GM21825 (cell line): ENCODE data around the gene MRPL9.
"Not testable (repeated sequence)": the region's sequence is repeated elsewhere in the genome, so short reads cannot be mapped to it uniquely, and the experiment has no call there.

Source experiments
- ATAC-seq: cut with Tn5 transposase; IDR thresholded peaks from one replicate; pipeline ENCODE4 v1.9.1; 2021; ENCODE audit warnings: mild to moderate bottlenecking, moderate library complexity; ENCODE audit not compliant: unreplicated experiment

Gene MRPL9

GRCh38 chr1:151737026-151737425 is 26.3 kb downstream of the MRPL9 start:
- no peak for ATAC-seq

GRCh38 chr1:151733995-151734394 is 29.3 kb downstream of the MRPL9 start:
- ATAC-seq: not testable (repeated sequence)

DNA sequence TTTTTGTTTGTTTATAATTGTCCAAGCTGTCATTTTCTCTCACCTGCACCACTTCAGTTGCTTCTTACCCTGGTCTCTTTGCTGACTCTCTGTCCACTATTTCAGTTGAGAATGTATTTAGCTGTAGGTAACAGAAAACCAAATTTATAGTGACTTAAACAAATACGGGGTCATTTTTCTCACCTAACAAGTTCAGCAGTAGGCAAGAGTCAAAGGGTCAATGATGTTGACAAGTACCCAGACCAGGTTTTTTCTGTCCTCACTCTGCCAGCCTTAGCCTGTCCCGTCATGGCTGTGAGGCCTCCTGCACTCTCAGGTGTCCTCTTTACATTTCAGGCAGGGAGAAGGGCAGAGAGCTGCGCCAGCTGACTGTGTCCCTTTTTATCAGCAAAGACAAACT is 30.2 kb downstream of the MRPL9 start:
- no peak for ATAC-seq

DNA sequence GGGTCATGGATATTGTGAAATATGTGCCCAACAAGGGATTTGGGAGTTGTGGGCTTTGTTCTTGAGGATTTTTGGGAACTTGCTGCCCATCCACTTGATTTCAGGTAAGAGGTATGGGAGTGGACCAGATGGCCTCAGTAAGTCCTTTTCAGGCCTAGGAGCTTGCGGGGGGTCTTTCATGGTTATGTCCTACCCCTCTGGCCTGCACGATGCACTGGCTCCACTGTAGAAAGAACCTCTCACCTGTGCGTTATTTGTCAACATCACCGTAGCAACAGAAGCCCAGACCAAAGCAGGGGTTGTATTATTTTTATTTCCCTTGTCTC is 33.4 kb downstream of the MRPL9 start:
- ATAC-seq: no peak

GRCh38 chr1:151729157-151729965 is 33.9 kb downstream of the MRPL9 start:
- no peak for ATAC-seq

DNA sequence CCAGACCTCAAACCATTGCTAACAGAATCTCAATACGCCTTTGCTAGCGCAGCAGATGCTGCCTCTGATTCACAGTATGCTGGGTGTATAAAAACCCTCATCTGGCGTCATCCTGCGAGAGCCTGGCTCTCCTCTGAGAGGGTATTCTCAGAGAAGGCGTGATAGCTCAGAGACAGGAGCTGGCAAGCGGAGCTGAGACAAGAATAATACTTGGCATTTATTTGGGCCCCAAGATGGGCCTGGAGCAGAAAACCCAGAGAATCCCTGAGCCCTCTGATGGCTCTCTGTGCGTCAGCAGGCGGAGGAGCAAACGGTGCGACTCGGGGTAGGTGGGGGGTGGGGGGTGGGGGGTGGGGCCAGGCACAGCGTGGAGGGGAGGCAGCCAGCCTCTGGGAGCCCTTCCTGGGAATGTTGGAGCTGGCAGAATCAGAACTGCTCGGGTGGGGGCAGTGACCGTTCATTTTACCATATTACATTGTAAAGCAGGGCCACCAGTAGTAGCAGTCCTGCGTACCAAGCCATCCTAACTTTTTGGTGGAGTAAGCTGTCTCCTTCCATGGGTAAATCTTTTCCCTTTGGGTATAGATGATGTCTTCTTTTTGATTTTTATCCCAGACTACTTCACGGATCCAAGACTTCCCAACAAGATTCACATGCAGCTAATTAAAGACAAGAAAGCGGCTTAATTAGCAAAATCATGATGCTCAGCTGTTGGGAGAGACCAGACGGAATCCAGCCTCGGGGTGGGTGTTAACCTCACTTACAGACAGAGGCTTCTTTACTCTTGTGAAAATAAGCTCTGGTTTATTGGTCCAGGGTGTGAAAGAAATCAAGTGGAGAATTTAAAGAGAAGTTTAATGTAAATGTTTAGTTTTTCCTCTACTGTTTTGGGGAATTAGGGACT is 34.9 kb downstream of the MRPL9 start:
- ATAC-seq: no peak

DNA sequence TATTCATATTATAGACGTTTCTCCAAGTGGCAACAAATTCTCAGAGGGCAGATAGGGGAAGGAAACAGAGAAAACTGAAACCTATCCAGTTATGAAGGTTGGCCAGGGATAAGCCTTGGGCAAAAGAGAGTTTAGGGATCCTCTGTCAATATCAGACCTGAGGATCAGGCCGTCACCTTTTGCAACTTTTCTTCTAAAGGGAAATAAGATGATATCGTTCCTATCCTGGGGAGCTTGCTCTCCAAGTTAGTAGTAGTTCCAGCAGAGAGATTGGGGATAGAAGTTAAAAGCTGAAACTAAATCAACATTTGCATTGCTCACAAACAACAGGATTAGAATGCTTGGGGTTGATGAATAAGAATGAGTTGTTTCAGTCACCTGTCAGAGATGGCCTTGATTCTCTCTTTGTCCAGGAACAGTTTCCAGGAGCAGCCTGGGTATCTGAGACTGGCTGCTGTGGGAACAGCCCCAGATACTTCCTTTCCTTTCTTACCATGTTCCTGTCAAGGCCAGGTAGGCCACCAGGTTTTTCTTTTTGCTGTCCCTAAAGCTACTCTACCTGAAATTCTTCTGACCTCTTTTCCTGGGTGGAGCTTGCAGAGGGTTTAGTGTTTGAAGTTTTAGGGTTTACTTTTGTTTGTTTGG is 39.4 kb downstream of the MRPL9 start:
- ATAC-seq: no peak

GRCh38 chr1:151721788-151722510 is 41.3 kb downstream of the MRPL9 start:
- no peak for ATAC-seq

DNA sequence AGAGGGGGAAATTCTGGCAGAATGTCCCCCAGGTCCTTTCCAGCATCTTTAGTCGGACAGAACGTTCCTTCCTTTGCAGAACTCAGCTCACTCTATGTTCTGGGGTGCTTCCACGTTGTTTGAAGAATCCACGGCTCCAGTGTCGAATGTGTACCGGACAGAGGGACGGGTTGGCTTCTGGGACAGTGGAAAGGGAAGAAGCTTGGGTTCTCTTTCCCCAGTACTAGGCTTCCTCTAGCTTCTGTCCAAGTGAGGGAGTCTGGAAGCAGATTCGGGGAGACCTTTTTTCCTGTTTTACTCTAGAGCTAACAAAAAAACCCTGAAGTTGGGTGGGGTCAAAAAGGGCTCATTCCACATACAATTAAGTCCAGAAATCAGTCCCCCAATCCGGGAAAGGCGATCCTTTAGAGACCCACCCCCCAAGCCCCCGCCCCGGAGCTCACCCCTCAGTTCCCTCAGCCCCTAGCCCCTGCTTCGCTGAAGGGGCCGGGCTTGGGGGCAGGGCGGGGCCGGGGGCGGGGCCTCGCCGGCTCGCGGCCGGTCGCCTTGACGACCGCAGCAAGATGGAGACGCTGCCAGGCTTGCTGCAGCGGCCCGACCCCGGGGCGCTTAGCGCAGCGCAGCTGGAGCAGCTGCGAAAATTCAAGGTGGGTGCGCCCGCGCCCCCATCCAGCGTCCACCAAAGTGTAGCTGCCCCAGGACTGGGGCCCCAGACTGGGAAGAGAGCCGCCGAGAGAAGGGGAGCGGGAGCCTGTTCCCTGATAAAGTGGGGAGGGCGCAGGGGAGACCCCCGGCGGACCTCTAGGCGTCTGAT is 42.1 kb downstream of the MRPL9 start, which contains the start of gene RIIAD1:
Gene RIIAD1, plus strand, starts transcription at position 549 of the 814 bp plus-strand sequence. Its CDS starts 15 bp downstream, at position 564.
- ATAC-seq: peak; percentile 64

GRCh38 chr1:151720554-151720953 is 42.7 kb downstream of the MRPL9 start:
- no peak for ATAC-seq

DNA sequence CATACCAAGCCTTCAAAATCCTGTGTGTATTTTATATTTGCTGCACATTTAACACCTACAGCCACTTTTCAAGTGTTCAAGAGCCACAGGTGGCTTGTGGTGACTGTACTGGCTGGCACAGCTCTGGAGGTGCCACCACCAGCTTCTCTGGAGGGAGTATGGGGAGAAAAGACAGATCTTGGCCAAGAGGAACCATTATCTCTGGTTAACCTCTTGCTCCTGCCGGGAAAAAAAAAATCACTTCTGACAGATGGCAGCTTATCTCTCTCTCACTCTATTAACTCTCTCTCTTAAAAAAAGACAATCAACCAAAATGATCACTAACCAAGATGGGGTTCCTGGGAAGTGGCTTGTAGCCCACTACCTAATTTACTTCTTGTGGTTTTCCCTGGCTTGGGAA is 43.2 kb downstream of the MRPL9 start:
- no peak for ATAC-seq

DNA sequence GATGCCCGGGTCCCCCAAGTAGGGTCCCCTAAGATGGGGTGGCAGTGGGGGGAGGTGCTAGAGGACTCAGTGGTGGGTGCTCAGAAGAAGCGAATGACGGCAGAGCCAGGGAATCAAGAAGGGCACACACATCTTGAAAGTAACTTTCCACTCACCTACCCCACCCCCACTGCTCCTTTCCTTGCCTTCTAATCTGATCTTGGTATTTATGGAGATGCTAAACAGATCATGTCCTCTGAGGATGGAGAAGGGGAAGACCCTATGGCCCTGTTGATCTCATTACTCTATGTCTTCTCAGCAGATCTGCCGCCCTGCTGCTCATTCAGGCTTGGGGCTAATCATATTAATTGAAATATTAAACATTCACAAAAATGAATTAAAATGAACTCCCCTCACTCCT is 44.6 kb downstream of the MRPL9 start:
- ATAC-seq: no peak

DNA sequence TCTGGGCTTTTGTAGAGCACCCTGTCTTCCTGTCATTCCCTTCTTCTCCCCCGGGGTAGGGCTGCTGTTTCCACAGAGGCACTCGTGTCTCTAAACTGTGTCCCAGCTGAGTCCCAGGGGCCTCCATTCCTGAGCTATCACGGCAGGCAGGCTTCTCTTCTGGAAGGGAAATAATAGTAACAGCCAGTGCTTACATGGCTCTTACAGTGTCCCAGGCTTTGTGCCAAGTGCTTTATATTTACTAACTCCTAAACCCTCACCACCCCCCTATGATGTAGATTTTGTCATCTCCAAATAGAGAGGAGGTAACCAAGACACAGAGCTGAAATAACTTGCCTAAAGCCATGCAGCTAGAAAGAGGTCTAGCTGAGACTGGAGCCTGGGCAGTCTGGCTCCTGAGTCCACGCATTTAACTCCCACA is 45.3 kb downstream of the MRPL9 start:
- no peak for ATAC-seq

DNA sequence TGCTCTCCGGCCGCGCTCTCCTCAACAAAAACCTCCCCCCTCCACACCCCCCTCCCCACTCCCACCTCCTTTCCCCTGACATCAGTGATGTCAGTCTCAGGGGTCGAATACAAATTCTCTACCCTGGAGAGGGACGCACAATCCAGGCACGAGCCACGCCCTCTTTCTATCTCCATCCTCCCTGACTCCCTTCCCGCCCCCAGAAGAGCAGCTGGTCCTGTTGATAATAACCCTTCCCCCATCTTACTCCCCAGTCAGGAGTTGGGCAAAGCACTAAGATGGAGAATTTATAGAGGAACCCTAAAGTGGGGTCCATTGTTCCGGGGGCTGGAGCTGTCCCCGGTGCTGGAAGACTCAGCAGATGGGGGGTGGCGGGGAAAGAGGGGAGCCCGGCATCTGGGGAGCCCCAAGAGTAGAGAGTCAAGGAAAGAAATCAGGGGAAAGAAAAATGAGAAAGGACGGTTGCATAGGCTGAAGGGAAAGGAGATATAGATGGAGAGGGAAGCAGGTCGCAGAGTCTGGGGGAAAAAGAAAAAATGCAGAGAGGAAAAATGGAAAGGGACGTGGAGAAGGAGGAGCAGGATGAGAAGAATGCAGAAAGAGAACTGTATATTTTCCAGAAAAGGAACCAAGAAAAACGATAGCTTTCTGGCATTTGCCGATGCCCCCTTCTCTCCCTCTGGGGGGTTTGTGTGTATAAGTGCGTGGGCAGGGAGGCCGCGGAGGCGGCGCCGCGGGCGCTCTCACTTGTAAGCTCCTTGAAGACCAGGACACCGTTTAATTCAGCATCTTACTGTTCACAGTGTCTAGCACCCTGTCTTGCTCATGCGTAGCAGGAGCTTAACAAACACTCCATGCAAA is 46.3 kb downstream of the MRPL9 start, which contains the start of gene CELF3:
Gene CELF3, minus strand, starts transcription at position 33 of the 861 bp plus-strand sequence. CDS start 783 bp downstream, outside the sequence.
- ATAC-seq: no peak

DNA sequence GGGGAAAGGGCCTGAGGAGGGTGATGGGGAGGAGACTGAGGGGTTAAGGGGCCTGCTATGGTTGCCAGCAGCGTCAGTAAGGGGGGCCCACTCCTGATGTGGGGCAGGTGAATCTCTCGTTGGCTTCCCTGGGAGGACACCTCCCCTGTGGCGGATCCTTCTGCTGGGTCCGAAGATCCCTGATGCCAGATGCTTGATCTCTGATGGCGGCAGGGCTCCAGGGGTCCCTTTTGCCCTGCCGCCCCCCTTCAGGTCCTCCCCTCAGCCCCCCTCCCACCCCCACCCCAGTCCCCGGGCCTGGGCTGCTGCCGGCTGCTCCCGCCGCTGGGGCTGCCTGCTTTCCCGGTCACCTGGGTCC is 46.9 kb downstream of the MRPL9 start:
- no peak for ATAC-seq

GRCh38 chr1:151715726-151716404 is 47.4 kb downstream of the MRPL9 start:
- ATAC-seq: no peak

DNA sequence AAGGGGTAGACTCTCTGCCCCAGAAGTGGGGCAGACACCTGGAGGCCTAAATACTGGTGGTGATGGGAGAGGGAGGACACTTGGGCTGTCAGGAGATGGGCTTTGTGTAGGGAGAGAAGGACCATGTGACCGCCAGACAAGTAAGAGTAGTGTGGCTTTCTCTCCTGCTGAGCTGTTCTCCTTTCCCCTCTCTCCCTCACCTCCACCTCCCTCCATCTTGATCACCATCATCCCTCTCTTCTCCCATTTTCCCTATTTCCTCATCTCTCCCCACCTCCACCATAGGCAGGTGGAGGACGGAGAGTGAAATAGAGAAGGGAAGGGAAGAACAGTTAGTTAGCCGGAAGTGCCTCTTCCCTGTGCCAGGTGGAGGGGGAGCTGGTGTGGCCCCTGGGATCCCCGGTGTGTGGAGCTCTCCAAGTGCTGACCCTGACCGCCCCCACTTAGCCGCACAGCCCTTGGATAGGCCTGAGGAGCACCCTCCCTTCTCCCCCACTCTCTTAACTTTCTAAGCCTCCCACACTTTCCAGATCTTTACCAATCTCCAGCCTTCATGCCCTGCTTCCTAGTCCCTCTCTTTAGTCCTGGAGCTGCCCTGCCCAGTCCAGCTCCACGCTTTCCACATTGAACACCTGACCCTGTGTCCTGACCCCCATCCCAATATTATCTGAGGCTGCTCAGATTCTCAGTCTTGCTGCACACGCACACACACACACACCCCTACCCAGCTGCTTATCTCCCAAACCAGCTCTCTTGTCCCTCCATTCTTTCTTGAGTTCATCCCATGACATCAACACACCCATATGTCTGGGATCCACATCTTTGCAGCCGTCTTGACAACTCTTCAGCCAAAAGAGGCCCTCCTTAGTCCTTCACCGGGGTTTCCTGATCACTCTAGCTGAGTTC is 48.2 kb downstream of the MRPL9 start:
- no peak for ATAC-seq
